NCI-H1694 (cell line): ENCODE results near the gene ALDH4A1.
A peak's percentile ranks its signal among the peaks of the same experiment; 100 is the strongest.

Experiments
- DNase-seq: peaks from one replicate; lab custom pipeline; 2025; lab: John Stamatoyannopoulos, UW

ALDH4A1 gene

DNA sequence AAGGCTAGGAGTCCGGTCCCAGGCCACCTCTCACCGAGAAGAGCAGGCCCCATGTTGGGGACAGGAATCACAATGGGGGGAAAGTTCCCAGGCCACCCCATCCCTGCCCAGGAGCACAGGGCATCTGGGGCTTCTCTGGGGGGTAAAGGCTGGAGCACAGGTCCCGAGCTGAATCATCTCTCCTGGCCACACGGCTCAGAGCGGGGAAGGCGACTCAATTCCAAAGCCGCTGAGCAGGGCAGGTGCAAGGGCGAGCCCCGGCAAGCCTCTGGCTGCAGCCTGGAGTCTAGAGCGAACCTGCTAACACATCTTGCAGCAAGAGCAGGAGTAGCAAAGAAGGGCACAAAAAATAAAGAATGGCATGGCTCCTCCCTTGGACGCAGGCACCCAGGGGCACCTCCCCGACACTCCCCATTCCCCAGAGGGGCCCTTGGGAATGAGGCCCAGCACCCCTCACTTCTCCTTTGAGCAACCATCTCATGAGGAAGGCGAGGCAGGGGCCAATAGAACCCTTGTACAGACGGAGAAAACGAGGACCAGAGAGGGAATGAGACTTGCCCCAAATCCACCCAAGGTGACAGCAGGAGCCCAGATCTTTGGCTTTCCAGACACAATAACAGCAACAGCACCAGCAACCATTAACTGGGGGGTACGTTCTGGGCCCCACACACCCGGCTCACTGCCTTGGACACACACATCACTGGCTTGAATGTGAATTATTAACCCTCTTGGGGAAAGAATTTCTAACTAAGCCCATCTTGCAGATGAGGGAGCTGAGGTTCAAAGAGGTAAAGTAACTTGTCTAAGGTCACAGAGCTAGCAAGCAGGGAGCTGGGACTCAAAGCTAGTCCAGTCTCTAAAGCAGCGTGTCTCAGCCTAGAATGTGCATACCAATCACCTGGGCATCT, 20.7 kb upstream of the ALDH4A1 start:
- no peak for DNase-seq

DNA sequence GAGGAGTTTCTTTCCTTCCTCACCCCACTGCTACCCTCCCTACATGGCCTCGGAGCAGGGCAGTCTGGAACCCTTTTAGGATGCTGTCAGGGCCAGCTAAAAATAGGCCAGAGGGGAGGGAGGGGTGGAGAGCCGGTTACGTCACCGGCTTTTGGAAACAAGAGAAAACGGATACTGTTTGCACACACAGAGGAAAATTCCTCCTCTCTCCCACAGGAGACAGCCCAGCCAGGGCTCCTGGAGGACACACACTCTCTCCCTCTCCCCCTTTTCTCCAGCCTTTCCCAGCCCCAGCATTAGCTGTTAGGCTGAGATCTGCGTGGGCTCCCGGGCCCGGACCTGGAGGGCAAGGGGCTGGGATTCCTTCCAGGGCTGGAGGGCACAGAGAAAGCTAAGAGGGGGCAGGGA, 20.0 kb upstream of the ALDH4A1 start:
- peak; percentile 33 for DNase-seq

DNA sequence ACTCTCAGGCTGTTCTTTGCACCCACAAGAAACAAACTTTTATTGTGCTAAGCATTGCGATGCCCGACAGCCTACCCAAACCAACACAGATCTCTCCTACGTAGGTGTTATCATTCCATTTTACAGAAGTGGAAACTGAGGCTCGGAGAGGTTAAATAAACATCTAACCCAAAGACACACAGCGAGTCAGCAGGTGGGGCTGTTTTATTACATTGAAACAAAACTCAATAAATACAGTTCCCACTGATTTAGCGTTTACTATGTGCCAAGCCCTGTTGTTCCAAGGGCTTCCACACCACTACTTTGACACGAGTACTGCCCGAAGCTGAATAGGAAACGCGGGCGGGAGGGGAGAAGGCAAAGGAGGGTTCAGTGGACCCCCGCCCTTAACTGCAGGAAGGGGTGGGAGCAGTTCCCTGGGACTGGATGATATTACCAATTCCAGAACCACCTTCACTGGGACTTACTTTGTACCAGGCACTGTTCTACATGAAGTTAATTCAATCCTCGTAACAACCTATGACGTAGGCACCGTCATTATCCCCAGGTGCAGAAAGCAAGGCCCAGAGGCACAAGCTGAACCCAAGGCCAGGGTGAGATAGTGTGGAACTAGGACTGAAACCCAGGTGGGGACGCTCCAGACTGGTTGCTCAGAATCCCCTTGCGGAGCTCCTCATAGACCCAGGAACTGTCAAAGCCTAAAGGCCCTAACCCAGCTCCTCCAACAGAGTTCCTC, 19.3 kb upstream of the ALDH4A1 start:
- no peak for DNase-seq

DNA sequence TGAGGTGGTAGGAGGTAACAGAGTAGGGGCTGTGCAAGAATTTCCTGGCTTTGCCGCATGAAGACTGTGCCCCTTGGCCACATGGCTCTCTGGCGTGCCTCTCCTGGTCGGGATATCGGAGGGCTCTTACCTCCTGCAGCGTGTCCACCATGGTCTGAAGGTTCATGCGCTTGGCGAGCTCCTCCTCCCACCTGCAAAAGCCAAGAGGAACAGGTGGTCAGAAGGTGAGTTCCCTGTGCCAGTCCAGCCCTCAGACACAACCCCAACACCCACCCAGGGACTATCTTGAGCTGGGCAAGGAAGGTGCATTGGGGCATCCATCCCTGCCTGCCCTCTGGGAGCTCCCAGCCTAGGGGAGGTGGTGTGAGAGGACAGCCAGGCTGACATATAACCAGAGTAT, 18.6 kb upstream of the ALDH4A1 start:
- no peak for DNase-seq

DNA sequence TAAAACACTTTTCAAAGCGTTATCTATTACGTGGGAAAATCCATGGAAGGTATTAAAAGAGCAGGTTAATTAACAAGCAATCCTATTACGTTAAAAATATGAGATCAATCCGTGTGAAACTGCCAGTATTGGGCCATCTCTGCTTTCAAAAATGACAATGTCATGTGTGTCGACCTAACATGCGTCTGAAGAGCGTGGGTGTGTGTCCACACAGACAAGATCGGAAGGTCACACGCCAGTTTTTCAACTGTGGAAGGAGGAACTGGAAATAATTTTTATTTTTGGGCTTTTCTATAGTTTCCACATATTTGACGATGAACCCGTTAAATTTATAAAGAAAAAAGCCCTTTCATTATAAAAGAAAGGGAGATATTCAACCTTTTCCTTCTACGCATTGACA, 17.6 kb upstream of the ALDH4A1 start:
- DNase-seq: no peak

DNA sequence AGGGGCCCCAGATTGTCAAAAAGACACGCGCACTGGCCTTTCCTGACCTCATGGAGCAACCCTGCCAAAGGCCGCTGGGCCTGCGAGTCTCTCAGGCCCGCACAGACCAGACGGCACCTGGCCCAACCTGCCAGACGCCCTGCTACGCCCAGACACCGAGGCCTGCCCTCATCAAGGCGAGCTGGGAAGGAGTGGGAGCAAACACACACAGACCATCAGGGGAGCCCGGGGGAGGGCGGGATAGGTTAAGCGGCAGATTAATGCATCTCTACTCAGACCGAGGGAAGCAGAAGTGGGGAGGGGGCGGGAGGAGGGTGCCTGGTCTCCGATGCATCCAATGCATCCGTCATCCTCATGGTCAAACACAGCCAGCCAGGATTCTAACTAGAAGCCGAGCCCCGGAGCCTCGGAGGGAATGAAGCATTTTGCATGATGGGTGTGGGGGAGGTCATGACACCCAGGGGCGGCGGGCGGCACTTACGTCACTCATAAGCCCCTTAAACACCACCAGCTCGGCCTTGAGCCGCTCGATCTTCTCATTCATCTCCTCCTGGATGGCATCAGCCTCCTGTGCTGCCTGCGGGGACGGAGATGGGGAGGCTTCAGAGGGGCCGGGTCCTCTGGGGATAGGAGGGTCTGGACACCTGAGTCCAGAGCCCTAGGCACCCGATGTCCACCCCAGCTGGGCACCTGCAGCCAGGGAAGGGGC, 17.0 kb upstream of the ALDH4A1 start:
- no peak for DNase-seq

DNA sequence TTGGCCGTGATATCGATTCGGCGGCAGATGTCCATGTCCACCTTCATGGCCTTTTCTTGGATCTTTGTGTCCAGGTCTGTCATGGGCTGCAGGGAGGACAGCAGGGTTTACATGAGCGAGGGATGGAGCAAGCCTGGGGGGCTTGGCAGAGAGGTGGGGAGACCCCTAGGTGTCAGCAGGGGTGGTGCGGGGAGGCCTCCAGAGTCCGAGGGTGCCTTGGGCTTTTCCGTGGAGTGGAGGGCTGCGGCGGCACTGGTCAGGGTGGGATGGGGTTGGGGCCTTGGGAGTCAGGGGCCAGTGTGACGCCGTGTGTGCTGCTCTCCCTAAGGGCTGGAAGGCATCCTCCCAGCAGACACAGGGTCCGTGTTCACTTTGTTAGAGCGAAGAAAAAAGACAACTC, 16.1 kb upstream of the ALDH4A1 start:
- DNase-seq: no peak

DNA sequence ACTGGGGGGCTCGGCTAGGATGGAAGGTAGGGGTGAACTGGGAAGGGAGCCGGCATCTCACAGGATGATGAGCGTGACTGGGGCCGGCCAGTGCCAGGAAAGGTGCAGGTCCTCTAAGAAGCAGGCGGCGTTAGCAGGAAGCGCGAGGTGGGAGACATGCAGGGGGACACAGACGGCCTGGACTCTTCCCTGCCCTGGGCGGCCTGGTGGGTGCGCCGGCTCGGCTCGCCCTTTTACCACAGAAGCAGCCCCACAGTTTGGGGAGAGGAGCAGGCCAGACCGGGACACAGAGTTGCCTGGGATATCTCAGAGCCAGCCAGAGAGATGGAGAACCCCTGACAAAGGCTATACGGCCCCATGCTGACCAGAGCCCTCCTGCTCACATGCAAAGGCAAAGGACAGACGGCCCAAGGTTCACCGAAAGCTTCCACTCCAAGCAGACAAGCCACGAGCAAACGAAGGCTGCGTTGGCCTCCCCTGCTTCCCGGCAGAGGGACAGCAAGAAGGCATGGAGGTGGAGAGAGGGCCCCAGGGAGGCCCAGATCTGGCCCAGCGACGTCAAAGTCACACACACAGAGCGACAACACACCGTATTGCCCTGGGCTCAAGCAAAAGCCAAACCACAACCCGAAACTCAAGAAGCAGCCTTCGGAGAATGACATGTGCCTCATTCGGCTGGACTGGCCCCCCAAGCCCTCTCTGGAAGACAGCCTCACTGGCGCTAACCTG, 14.9 kb upstream of the ALDH4A1 start:
- DNase-seq: no peak

DNA sequence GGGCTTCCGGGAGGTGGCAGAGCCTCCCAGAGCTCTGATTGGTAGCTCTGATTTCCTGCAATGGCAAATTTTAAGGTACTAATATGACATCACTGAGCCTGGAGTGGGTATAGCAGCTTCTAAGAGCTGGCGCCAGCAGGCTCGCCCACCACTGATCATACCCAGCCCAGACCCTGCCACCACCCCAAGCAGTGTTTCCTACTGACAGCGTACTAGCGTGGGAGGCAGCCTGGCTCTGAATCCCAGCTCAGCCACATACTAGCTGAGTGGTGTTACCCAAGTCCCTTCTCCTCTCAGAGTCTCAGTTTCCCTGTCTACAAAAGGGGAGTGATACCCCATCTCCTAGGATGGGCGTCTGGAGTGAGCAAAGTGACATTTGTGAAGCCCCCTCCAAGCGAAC, 13.0 kb upstream of the ALDH4A1 start:
- no peak for DNase-seq

DNA sequence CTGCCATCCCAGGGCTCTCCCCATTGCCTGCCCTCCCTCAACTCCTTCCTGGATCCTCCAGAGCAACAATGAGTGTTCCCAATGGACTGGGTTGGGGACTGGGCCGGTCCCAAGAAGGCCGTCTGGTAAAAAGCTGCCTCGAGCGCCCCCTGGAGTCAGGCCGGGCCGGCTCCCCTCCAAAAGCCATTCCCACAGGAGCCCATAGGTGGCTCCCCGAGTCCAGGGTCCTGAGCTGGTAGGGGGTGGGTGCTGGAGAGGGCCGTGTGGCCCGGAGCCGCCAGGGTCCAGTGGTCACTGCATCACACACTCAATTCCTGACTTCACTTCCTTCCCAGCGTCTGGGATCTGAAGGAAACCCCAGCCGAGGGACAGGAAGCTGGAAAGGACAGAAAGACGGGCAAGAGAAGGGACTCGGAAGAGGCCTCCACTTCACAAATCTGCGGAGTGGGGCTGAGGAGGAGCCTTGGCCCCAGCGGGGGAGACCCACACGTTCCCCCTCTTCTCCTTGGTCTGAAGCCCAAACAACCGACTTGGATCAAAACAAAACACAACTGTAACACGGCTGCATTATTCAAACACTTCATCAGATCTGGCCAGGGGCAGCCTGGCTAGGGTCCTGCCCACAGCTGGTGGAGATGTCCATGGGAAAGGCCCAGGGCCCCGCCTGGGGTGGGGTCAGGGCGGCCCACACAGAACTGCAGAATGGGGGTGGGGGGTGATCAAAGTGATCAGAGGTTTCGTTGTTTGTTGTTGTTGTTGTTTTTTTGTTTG, 10.9 kb upstream of the ALDH4A1 start:
- peak; percentile 6 for DNase-seq

DNA sequence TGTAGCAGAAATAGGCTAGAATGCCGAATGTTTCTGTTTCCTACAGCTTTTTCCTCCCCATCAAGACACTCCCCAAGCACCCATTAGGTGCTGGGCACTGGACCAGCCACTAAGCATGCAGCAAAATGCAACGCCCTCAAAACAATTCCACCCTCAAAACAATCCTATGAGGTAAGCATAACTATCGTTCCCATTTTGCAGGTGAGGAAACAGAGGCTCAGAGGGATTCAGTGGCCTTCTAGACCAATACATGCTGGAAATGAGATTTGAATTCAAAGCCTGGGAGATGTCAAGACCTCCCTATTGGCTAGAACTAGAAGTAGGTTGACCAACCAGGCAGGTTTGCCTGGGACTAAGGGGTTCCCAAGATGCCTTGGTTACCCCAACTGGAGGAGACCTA, 10.2 kb upstream of the ALDH4A1 start:
- DNase-seq: no peak

DNA sequence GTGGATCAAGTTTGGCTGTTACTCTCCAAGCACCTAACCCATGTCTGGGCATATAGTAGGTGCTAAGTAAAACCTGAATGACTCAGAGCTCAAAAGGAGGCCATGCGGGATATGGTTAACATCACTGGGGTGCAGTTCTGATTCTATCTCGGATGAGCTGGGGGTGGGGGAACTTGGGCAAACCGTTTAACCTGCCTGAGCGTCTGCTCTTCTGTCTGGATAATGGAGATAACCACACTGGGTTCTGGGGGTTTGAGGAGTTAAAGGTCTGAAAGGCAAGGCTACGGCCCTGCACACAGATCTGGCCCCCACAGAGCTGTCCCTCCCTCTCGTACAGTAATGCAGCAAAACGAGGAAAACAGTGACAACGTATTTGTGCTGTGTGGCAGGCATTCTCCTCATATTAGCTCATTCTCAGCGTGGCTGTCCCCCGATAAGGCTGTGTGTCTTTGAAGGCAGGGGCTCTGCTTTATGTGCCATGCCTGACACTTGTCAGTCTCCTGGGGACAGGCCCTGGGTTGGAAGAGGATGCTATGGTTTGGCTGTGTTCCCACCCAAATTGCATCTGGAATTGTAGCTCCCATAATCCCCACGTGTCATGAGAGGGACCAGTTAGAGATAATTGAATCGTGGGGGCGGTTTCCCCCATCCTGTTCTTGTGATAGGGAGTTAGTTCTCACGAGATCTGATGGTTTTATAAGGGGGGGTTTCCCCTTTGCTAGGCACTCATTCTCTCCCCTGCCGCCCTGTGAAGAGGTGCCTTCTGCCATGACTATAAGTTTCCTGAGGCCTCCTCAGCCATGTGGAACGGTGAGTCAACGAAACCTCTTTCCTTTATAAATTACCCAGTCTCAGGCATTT, 6.8 kb upstream of the ALDH4A1 start:
- no peak for DNase-seq

DNA sequence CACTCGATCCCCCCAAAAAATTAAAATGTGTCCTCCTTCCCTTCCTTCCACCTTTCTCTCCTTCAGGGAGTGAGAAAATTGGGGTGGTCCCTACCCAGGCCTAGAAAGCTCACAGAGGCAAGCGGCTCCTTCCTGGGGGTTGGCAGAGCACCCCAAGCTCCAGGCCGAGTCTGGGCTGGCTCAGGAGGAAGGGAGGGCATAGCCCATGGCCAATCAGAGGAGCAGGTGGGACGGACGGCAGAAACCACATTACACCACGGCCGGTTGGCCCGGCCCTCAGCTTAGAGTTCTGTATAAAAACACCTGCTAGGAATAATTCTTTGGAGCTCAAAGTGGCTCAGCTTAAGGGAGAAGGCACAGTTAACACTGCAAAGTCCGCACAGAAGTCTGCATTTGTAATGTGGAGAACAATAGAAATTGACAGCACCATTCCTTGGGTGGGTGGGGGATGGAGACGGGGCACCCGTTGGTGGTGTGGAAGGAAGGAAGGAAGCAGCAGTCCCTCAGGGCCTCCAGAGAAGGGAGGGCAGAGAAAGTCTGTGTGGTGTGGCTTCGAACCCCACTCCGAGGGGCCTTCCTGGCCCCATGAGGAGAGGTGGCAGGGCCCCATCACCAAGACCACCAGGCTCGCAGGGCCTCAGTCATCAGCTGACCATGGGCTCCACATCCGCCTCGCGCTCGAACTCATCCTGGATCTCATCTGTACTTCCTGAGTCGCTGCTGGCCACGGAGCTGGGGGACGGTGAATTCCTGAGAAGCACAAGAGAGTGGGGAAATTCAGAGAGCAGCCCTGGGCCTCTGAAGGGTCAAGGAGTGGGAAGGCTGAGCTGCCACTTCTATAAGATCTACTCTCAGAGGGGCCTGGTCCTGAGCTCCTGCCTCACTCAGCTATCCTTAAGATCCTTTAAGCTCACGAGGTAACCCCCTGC, 5.8 kb upstream of the ALDH4A1 start:
- no peak for DNase-seq

DNA sequence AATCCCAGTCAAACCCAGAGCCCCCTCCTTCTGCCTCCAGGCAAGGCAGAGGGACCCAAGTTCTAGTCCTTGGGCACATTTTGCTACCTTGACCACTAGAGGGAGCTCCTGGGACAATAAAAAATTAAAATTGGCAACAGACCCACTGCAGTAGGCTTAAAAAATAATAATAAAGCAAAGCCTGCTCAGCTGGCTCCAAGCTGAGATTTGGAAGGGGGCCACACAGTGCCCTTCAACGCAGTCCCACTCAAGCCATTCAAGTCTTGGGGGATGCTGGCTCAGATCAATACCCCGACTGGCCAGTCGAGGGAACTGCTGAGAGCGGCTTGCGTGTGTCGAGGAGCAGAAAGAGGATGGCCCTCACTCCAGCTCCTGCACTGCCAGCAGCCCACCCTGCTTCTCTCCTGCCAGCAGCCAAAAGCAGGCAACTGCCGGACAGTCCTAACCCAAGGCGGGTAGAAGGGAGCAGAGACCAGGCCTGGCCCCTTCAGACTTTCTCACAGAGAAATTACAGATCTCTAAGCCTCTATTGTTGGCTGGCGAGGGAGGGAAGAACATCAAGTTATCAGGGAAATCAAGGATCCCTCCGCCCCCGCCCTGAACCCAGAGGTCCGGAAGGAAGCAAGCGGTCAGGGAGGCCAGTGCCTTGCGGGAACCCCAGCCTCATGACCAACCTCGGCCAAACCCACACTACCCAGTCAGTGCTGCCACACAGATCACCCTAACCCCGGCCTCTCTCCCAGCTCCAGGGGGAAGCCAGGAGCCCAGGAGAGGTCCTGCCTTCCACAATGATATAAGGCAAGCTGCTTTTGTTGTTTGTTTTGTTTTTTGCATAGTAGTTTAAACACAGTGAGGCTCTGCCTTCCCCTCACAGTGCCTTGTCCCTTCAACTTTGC, 4.9 kb upstream of the ALDH4A1 start:
- peak; percentile 42 for DNase-seq

DNA sequence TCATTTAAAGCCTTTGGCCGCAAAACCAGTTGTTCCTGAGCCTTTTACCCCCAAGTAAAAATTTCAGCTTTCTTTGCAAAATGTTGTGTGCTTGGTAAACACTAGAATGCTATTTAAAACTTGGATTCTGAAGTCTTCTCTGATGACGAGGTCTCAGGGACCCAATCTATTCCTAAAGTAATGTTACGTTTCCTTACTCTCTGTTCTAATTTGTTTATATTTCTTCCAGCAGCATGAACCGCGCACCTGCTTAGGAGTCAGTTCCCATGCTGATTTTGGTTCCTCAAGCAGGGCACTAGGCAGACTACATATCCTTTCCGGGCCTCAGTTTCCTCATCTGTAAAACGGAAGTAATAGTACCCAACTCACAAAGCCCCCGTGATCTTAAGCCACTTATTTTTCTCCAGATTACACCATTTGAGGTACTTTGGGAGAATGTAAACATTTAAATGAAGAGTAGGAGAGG, 969 bp upstream of the ALDH4A1 start:
- no peak for DNase-seq

DNA sequence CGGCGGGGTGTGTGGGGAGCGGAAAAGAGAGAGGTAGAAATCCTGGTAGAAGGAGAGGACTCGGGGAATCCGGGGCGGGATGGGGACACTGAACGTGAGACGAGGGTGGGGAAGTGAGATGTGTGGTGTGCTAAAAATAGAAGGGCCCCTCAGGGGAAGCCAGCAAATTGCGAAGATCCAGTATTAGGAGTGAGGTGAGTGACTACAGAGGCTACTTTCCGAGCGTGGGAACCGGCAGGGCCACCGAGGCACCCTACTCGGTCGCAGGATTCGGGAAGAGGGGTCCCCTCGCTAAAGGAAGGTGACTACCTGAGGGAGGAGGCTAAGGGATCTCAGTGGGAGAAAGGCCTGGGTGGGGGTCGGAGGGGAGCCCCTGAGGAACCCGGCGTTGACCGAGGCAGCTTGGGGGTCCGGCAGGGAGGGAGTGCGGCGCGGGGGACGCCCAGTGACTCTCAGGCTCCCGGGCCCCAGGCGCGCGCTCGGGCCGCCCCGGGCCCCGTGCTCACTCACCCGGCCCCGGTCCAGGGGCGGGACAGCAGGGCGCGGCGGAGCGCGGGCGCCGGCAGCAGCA, 318 bp downstream of the ALDH4A1 start:
- DNase-seq: no peak

DNA sequence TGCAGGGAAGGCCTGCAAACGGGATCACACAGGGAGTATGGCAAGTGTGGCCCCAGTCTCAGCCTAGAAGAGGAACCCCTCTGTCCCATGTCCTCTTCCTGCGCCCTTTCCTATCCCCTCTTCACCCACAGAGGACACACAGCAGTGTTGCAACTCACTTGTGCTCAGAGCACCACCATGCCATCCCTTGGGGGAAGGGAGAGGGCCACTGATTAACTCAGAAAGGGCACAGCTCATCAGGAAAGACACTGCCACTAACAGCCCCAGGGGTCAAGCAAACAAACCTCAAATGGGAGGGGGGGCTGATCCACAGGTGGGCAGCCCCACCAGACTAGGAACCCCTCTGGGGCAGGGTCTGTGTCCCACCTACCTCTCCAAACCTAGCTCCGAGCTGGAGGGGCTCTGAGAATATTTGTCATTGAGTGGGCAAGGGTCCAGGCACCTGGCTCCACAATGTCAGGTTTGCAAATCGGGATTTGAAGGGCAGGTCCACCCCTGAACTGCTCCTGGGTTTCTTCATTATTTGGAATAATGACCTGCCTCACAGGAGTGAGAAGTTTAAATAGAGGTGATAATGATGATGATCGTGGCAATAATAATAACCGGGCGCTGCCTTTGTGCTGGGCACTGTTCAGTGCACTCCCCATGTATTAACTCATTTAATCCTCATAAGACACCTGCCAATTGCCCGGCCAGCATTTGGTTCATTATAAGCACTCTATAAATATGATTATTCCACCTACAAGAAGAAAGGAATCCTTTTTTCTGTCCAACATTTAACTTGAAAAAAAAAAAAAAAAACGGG, 1.0 kb downstream of the ALDH4A1 start:
- DNase-seq: no peak
